Endothelial cell (in vitro differentiated cells): Measurements from ENCODE around the gene CRADD. TPM values are rescaled to one million over a fixed set of nuclear protein-coding genes. Genes with fewer than 3 reads are reported as not detected.

Experiments
- DNase-seq: peaks from one replicate; pipeline ENCODE4 v3.0.0; 2021; ENCODE audit warnings: low spot score
- H3K27ac Mint-ChIP-seq: one replicate; pipeline ENCODE4 v1.8.0; 2021; ENCODE audit warnings: mixed read lengths, inconsistent platforms; ENCODE audit not compliant: unreplicated experiment
- H3K27me3 Mint-ChIP-seq: one replicate; pipeline ENCODE4 v1.8.0; 2021; ENCODE audit warnings: mild to moderate bottlenecking, moderate library complexity, mixed read lengths, inconsistent platforms; ENCODE audit not compliant: unreplicated experiment
- H3K36me3 Mint-ChIP-seq: one replicate; pipeline ENCODE4 v1.8.0; 2021; ENCODE audit warnings: mild to moderate bottlenecking, low read depth, mixed read lengths, inconsistent platforms; ENCODE audit not compliant: unreplicated experiment
- H3K4me1 Mint-ChIP-seq: one replicate; pipeline ENCODE4 v1.8.0; 2021; ENCODE audit warnings: mild to moderate bottlenecking, mixed read lengths, inconsistent platforms; ENCODE audit not compliant: unreplicated experiment
- H3K4me3 Mint-ChIP-seq: one replicate; pipeline ENCODE4 v1.8.0; 2021; ENCODE audit warnings: mild to moderate bottlenecking, mixed read lengths, inconsistent platforms; ENCODE audit not compliant: unreplicated experiment
- H3K9me3 Mint-ChIP-seq: one replicate; pipeline ENCODE4 v1.8.0; 2021; ENCODE audit warnings: mixed read lengths, inconsistent platforms; ENCODE audit not compliant: unreplicated experiment
- total RNA-seq: library from RNA; stranded (reverse); fragmentation: NEBNext Ultra II Directional; extraction: Animal tissue kit (Norgen Biotek cat#: 25700); gene quantifications from one replicate; pipeline ENCODE4 v1.2.1, GENCODE V29; 2021; ENCODE audit not compliant: unreplicated experiment
- TF ChIP-seq, protein P1 (sequence below): fragments of 200-600 bp; sonication (generic); IDR thresholded peaks from one replicate; pipeline ENCODE4 v1.5.0; 2021; ENCODE audit warnings: antibody characterized with exemption; ENCODE audit not compliant: unreplicated experiment

The CRADD gene
- total RNA-seq, 1 donor from 2014 or later = 6.5 TPM

- H3K9me3 Mint-ChIP-seq = no peaks in the 10 kb centered on the region
- TF ChIP-seq, protein P1, sequence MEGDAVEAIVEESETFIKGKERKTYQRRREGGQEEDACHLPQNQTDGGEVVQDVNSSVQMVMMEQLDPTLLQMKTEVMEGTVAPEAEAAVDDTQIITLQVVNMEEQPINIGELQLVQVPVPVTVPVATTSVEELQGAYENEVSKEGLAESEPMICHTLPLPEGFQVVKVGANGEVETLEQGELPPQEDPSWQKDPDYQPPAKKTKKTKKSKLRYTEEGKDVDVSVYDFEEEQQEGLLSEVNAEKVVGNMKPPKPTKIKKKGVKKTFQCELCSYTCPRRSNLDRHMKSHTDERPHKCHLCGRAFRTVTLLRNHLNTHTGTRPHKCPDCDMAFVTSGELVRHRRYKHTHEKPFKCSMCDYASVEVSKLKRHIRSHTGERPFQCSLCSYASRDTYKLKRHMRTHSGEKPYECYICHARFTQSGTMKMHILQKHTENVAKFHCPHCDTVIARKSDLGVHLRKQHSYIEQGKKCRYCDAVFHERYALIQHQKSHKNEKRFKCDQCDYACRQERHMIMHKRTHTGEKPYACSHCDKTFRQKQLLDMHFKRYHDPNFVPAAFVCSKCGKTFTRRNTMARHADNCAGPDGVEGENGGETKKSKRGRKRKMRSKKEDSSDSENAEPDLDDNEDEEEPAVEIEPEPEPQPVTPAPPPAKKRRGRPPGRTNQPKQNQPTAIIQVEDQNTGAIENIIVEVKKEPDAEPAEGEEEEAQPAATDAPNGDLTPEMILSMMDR = peak; percentile 55
- peaks cover 52% of the 10 kb centered on the region for H3K4me1 Mint-ChIP-seq
- no peak for DNase-seq
- H3K4me3 Mint-ChIP-seq = no peak overlapping the region
- peaks cover 8% of the 10 kb centered on the region for H3K27me3 Mint-ChIP-seq
- peak overlapping the region; percentile 10 for H3K27ac Mint-ChIP-seq
- no peaks in the 10 kb centered on the region for H3K36me3 Mint-ChIP-seq
Observed at GRCh38 chr12:93896427-93896826, 219.3 kb downstream of the CRADD start.

DNA sequence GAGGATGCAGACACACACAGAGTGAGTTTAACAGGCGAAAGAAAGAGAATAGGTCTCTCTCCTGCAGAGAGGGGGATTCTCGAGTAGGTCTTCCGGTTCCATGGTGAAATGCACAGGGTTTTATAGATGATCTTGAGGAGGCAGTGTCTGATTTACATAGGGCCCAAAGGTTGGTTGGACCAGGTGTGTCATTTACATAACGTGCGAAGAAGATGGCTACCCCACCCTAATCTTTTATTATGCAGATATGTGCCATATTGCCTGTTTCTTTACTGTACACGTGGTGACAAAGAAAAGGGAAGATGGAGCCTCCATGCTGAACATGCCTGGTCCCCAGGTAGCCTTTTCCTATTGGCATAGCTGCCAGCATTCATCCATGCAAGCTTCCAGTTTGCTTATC is 219.8 kb downstream of the CRADD start:
- Mint-ChIP-seq H3K4me3 (no peak overlapping the region), H3K4me1 (peaks cover 48% of the 10 kb centered on the region), H3K36me3 (no peaks in the 10 kb centered on the region), H3K9me3 (no peaks in the 10 kb centered on the region), H3K27me3 (peaks cover 6% of the 10 kb centered on the region), H3K27ac (no peak overlapping the region)
- DNase-seq = no peak
- TF ChIP-seq, protein P1 = no peak

GRCh38 chr12:93901739-93902138 is 224.6 kb downstream of the CRADD start:
- Mint-ChIP-seq H3K9me3 (no peaks in the 10 kb centered on the region), H3K4me3 (no peak overlapping the region), H3K4me1 (peaks cover 22% of the 10 kb centered on the region), H3K36me3 (no peaks in the 10 kb centered on the region), H3K27me3 (peaks cover 10% of the 10 kb centered on the region), H3K27ac (no peak overlapping the region)
- DNase-seq = no peak
- TF ChIP-seq, protein P1 = no peak

GRCh38 chr12:93902192-93902591 is 225.0 kb downstream of the CRADD start:
- TF ChIP-seq, protein P1 = no peak
- DNase-seq = no peak
- no peaks in the 10 kb centered on the region for H3K36me3 Mint-ChIP-seq
- no peak overlapping the region for H3K27ac Mint-ChIP-seq
- H3K27me3 Mint-ChIP-seq = peaks cover 10% of the 10 kb centered on the region
- H3K4me1 Mint-ChIP-seq = peaks cover 22% of the 10 kb centered on the region
- no peak overlapping the region for H3K4me3 Mint-ChIP-seq
- H3K9me3 Mint-ChIP-seq = no peaks in the 10 kb centered on the region

GRCh38 chr12:93902736-93903562 is 225.8 kb downstream of the CRADD start:
- no peak for DNase-seq
- Mint-ChIP-seq H3K27me3 (peaks cover 8% of the 10 kb centered on the region), H3K4me1 (peaks cover 17% of the 10 kb centered on the region), H3K4me3 (no peak overlapping the region), H3K9me3 (no peaks in the 10 kb centered on the region), H3K27ac (no peak overlapping the region), H3K36me3 (no peaks in the 10 kb centered on the region)
- TF ChIP-seq, protein P1 = no peak
